ENCODE results near the gene THY1. TPM values are rescaled to one million over a fixed set of nuclear protein-coding genes. Genes with fewer than 3 reads are reported as not detected.

THY1 gene
- total and polyA plus RNA-seq, 2 of the 8 experiments (the other 6 are each of a cell fraction or from before 2014, with no cell fraction given): 286 to 2,479 TPM

GRCh38 chr11:119404872-119405271, 18.1 kb downstream of the THY1 start (continued):
- TF ChIP-seq EZH2 (IDR thresholded peaks at IDR 0.05; ENCODE audit: low read depth, low read length, severe bottlenecking): no peak
